Osteoblast (primary cell): ENCODE data around the gene AUTS2. TPM values are rescaled to one million over a fixed set of nuclear protein-coding genes. Genes with fewer than 3 reads are reported as not detected.

ENCODE experiments used
- DNase-seq: peaks from one replicate; pipeline ENCODE4 v3.0.0; 2011; ENCODE audit warnings: low spot score, mixed read lengths; ENCODE audit not compliant: insufficient read length; ENCODE audit errors: missing footprints
- H2AFZ ChIP-seq: 2 replicates; pipeline ENCODE4 v1.6.0; 2011; ENCODE audit warnings: mild to moderate bottlenecking, low read length
- H3K27ac ChIP-seq: 2 replicates; pipeline ENCODE4 v1.5.1; 2011; ENCODE audit warnings: mild to moderate bottlenecking, low read depth, low read length, moderate library complexity
- H3K27me3 ChIP-seq: 2 replicates; pipeline ENCODE4 v1.6.0; 2012; ENCODE audit warnings: mild to moderate bottlenecking, control low read depth, inconsistent platforms, low read length, moderate library complexity; ENCODE audit not compliant: insufficient read depth
- H3K36me3 ChIP-seq: 2 replicates; pipeline ENCODE4 v1.5.1; 2011; ENCODE audit warnings: mild to moderate bottlenecking, low read length, control low read depth, moderate library complexity; ENCODE audit not compliant: insufficient read depth
- H3K4me1 ChIP-seq: 2 replicates; pipeline ENCODE4 v1.5.1; 2011; ENCODE audit warnings: mild to moderate bottlenecking, low read length, control low read depth, moderate library complexity; ENCODE audit not compliant: insufficient read depth
- H3K4me2 ChIP-seq: 2 replicates; pipeline ENCODE4 v1.6.0; 2011; ENCODE audit warnings: mild to moderate bottlenecking, low read length; ENCODE audit not compliant: insufficient read depth
- H3K4me3 ChIP-seq: fragments of 200-600 bp; sonication (generic); 3 replicates; pipeline ENCODE4 v1.5.1; 2012; ENCODE audit warnings: mild to moderate bottlenecking, low read length, inconsistent platforms; ENCODE audit not compliant: insufficient read depth
- H3K79me2 ChIP-seq: 2 replicates; pipeline ENCODE4 v1.6.0; 2012; ENCODE audit warnings: mild to moderate bottlenecking, low read length, control low read depth, inconsistent platforms; ENCODE audit not compliant: insufficient read depth
- H3K9me3 ChIP-seq: 2 replicates; pipeline ENCODE4 v1.5.1; 2011; ENCODE audit warnings: low read depth, low read length, control low read depth
- H4K20me1 ChIP-seq: 2 replicates; pipeline ENCODE4 v1.6.0; 2012; ENCODE audit warnings: mild to moderate bottlenecking, low read length, control low read depth; ENCODE audit not compliant: insufficient read depth
- total RNA-seq: library from RNA; depleted of rRNA; stranded (reverse); fragments of >200 nt; gene quantifications from 2 replicates; pipeline ENCODE4 v1.2.3, GENCODE V29; 2012
- TF ChIP-seq, protein P1 (sequence below): IDR thresholded peaks from 2 replicates; pipeline ENCODE4 v1.5.1; 2011; ENCODE audit warnings: mild to moderate bottlenecking, low read depth, low read length, moderate library complexity; ENCODE audit errors: extremely low read depth

The AUTS2 gene
- total RNA-seq, 1 donor: 15.2 TPM

DNA sequence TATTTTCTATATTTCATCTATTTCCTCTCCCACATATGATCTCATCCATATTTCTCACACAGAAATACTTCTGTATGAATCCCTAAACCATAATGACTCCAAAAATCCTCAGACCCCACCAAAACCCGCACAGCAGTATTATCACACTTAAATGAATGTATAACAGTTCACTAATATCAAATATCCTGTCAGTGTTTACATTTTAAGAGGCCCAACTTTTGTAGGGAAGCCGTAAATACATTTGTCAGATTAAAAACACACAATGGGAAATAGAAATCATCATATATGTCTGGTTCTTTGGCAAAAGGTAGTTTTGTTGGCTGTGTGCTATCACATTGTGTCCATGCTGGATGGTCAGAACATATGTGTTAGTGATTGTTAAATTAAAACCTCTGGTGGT, 4.2 kb downstream of the AUTS2 start:
- H4K20me1 ChIP-seq: peaks cover 15% of the 10 kb centered on the region
- TF ChIP-seq, protein P1, sequence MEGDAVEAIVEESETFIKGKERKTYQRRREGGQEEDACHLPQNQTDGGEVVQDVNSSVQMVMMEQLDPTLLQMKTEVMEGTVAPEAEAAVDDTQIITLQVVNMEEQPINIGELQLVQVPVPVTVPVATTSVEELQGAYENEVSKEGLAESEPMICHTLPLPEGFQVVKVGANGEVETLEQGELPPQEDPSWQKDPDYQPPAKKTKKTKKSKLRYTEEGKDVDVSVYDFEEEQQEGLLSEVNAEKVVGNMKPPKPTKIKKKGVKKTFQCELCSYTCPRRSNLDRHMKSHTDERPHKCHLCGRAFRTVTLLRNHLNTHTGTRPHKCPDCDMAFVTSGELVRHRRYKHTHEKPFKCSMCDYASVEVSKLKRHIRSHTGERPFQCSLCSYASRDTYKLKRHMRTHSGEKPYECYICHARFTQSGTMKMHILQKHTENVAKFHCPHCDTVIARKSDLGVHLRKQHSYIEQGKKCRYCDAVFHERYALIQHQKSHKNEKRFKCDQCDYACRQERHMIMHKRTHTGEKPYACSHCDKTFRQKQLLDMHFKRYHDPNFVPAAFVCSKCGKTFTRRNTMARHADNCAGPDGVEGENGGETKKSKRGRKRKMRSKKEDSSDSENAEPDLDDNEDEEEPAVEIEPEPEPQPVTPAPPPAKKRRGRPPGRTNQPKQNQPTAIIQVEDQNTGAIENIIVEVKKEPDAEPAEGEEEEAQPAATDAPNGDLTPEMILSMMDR: no peak
- no peak for DNase-seq
- H3K27ac ChIP-seq: no peak overlapping the region
- H3K4me3 ChIP-seq: no peak overlapping the region
- no peaks in the 10 kb centered on the region for H3K9me3 ChIP-seq
- H3K4me1 ChIP-seq: peaks cover 5% of the 10 kb centered on the region
- peaks cover 7% of the 10 kb centered on the region for H3K27me3 ChIP-seq
- H2AFZ ChIP-seq: no peak overlapping the region
- peaks cover 19% of the 10 kb centered on the region for H3K79me2 ChIP-seq
- H3K4me2 ChIP-seq: no peak overlapping the region
- H3K36me3 ChIP-seq: no peaks in the 10 kb centered on the region

DNA sequence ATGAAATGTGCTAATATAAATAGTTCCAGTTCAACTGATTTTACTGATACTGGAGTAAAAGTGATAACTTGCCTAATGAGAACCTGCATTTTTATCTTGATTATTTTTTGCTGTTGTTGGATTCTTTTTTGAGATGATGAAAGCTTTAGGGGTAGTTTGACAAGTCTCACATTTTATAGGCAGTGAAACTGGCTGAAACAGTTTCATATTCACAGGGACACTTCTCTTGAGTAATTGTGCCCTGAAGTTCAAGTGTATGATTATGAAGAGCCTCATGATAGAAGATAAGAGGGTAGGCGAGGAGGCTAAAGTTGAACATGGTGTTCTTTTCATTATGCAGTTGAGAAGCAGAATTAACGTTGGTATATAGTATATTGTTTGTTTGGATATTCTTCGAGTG, 5.1 kb downstream of the AUTS2 start:
- no peaks in the 10 kb centered on the region for H3K9me3 ChIP-seq
- H3K4me1 ChIP-seq: peaks cover 5% of the 10 kb centered on the region
- no peak overlapping the region for H3K4me3 ChIP-seq
- peaks cover 18% of the 10 kb centered on the region for H4K20me1 ChIP-seq
- H3K27ac ChIP-seq: no peak overlapping the region
- no peaks in the 10 kb centered on the region for H3K36me3 ChIP-seq
- peaks cover 19% of the 10 kb centered on the region for H3K79me2 ChIP-seq
- no peak for DNase-seq
- H3K4me2 ChIP-seq: no peak overlapping the region
- peaks cover 7% of the 10 kb centered on the region for H3K27me3 ChIP-seq
- TF ChIP-seq, protein P1: no peak
- no peak overlapping the region for H2AFZ ChIP-seq

DNA sequence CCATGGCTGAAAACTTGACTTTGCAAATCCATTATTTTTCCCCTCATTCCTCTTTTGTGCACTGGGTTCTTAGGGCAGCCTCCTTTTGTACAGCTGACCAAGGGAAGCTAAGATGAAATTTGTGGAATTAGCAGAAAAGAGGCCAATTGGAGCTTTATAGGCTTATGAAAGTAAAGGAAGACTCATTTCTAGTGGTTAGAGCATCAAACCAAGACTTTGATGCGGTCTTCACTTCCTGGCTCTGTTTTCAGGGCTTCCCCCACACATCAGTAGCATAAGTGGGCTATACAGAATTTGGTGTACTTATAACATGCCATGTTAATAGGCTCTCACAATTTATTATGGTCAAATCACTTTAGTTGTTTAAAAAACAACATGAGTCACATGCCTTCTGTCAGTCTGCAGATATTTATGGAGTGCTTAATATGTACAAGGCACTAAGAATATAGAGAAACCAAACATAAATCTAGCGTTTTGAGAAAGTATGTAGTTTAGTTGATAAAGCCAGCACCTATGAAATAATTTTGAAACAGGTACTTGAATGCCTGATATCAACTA, 5.7 kb downstream of the AUTS2 start:
- H3K27ac ChIP-seq: no peak overlapping the region
- H3K79me2 ChIP-seq: peaks cover 19% of the 10 kb centered on the region
- H3K4me1 ChIP-seq: peaks cover 5% of the 10 kb centered on the region
- DNase-seq: no peak
- H2AFZ ChIP-seq: no peak overlapping the region
- H4K20me1 ChIP-seq: peaks cover 18% of the 10 kb centered on the region
- no peaks in the 10 kb centered on the region for H3K9me3 ChIP-seq
- TF ChIP-seq, protein P1: no peak
- H3K36me3 ChIP-seq: no peaks in the 10 kb centered on the region
- no peak overlapping the region for H3K4me3 ChIP-seq
- H3K27me3 ChIP-seq: peaks cover 7% of the 10 kb centered on the region
- no peak overlapping the region for H3K4me2 ChIP-seq

DNA sequence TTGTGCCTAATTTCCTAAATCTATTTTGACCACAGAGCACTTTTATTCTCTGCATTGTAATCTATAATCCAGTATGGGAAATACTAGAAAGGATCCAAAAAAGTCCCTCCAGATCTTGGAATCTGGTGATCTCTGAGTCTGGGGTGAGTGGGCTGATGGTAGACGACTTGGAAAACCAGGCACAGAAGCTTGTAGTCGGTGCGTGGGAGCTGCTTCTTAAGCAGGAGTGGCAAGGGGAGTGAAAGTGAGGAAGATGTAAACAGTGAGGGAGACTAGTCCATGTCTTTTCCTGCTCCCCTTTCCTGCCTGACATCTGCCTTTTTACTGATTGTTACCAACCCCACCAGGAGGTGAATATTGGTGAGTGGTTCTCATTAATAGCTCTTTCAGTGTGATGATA, 6.8 kb downstream of the AUTS2 start:
- no peak overlapping the region for H2AFZ ChIP-seq
- peaks cover 19% of the 10 kb centered on the region for H3K79me2 ChIP-seq
- peaks cover 5% of the 10 kb centered on the region for H3K27me3 ChIP-seq
- H3K9me3 ChIP-seq: no peaks in the 10 kb centered on the region
- no peak overlapping the region for H3K27ac ChIP-seq
- H4K20me1 ChIP-seq: peaks cover 18% of the 10 kb centered on the region
- H3K4me1 ChIP-seq: peaks cover 5% of the 10 kb centered on the region
- TF ChIP-seq, protein P1: no peak
- no peak overlapping the region for H3K4me2 ChIP-seq
- no peaks in the 10 kb centered on the region for H3K36me3 ChIP-seq
- no peak overlapping the region for H3K4me3 ChIP-seq
- no peak for DNase-seq
